Chondrocyte (in vitro differentiated cells): ENCODE data around the gene NUP133. TPM values are rescaled to one million over a fixed set of nuclear protein-coding genes. Genes with fewer than 3 reads are reported as not detected.
A peak's percentile ranks its signal among the peaks of the same experiment; 100 is the strongest.
"Not testable (repeated sequence)": the region's sequence is repeated elsewhere in the genome, so short reads cannot be mapped to it uniquely, and the experiment has no call there.

Source experiments
- DNase-seq: peaks from one replicate; pipeline ENCODE4 v3.0.0; 2021; ENCODE audit warnings: mixed read lengths, low spot score
- H3K27ac Mint-ChIP-seq: one replicate; pipeline ENCODE4 v1.8.0; 2021; ENCODE audit warnings: mild to moderate bottlenecking, moderate library complexity, mixed read lengths; ENCODE audit not compliant: unreplicated experiment
- H3K27me3 Mint-ChIP-seq: 2 replicates; pipeline ENCODE4 v1.8.0; 2021; ENCODE audit warnings: low read depth, mixed read lengths
- H3K36me3 Mint-ChIP-seq: 2 replicates; pipeline ENCODE4 v1.8.0; 2021; ENCODE audit warnings: low read depth, mixed read lengths
- H3K4me1 Mint-ChIP-seq: 2 replicates; pipeline ENCODE4 v1.8.0; 2021; ENCODE audit warnings: low read depth, mild to moderate bottlenecking, mixed read lengths
- H3K4me3 Mint-ChIP-seq: one replicate; pipeline ENCODE4 v1.8.0; 2021; ENCODE audit warnings: mild to moderate bottlenecking, moderate library complexity, mixed read lengths; ENCODE audit not compliant: unreplicated experiment
- H3K9me3 Mint-ChIP-seq: 2 replicates; pipeline ENCODE4 v1.8.0; 2021; ENCODE audit warnings: low read depth, mixed read lengths
- CTCF ChIP-seq: fragments of 200-600 bp; sonication (generic); IDR thresholded peaks from 2 replicates; pipeline ENCODE4 v1.5.0; 2021; ENCODE audit warnings: antibody characterized with exemption, mild to moderate bottlenecking, moderate library complexity
- total RNA-seq: library from RNA; stranded (reverse); gene quantifications from 3 replicates; pipeline ENCODE4 v1.2.1, GENCODE V29; 2021

Gene NUP133
- total RNA-seq, 1 donor from 2014 or later: 30.7 TPM

- DNase-seq: no peak
- H3K4me3 Mint-ChIP-seq: peak overlapping the region; percentile 63
- no peaks in the 10 kb centered on the region for H3K9me3 Mint-ChIP-seq
- peaks cover 14% of the 10 kb centered on the region for H3K27me3 Mint-ChIP-seq
- H3K27ac Mint-ChIP-seq: no peak overlapping the region
- H3K36me3 Mint-ChIP-seq: no peaks in the 10 kb centered on the region
- peaks cover 51% of the 10 kb centered on the region for H3K4me1 Mint-ChIP-seq
- peak; percentile 47 for TF ChIP-seq CTCF
Observed at GRCh38 chr1:229407206-229408026, 100.7 kb downstream of the NUP133 start.

- H3K27ac Mint-ChIP-seq: no peak overlapping the region
- peak overlapping the region; percentile 63 for H3K4me3 Mint-ChIP-seq
- no peaks in the 10 kb centered on the region for H3K36me3 Mint-ChIP-seq
- H3K4me1 Mint-ChIP-seq: peaks cover 48% of the 10 kb centered on the region
- no peak for TF ChIP-seq CTCF
- no peak for DNase-seq
- no peaks in the 10 kb centered on the region for H3K9me3 Mint-ChIP-seq
- peaks cover 18% of the 10 kb centered on the region for H3K27me3 Mint-ChIP-seq
Observed at GRCh38 chr1:229406798-229407197, 101.3 kb downstream of the NUP133 start.

DNA sequence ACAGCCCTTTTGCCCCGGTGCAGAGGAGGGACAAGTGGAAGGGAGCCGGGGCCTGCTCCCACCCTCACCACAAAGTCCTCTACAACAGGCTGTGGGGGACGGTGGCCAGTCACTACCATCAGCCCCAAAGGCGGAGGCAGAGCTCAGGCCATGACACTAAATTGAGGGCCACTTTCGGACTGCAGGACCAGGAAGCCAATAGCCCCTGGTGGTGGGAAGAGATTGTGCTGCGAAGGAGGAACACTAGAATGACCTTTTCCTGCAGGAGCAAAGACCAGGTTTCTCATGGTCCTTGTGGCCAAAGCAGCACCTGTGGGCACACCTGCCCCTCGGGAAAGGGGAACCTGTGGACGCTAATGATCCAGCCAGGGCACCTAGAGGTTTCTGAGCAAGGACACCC lies 104.6 kb downstream of the NUP133 start:
- no peak for DNase-seq
- peaks cover 27% of the 10 kb centered on the region for H3K27me3 Mint-ChIP-seq
- peaks cover 18% of the 10 kb centered on the region for H3K4me1 Mint-ChIP-seq
- no peak overlapping the region for H3K4me3 Mint-ChIP-seq
- H3K36me3 Mint-ChIP-seq: peaks cover under 1% of the 10 kb centered on the region
- no peak overlapping the region for H3K27ac Mint-ChIP-seq
- TF ChIP-seq CTCF: no peak
- H3K9me3 Mint-ChIP-seq: no peaks in the 10 kb centered on the region

DNA sequence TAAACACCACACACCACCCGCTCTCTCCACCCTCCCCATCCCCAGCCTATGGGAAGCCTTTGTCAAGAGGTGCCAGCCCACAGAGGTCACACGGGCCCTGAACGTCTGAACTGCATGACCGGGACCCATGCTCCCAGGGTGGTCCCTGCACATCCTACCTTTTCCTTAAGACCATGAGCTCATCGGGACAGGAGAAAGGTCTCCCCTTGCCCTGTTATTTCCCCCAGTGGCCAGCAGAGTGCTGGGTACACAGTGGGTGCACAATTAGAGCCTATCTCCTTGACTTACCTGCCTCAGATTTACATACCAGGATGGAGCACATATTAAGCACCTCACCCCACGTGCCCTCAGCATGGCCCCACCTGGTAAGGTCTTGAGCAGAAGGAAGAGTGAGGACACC lies 105.1 kb downstream of the NUP133 start:
- Mint-ChIP-seq H3K36me3 (peaks cover 2% of the 10 kb centered on the region), H3K4me3 (no peak overlapping the region), H3K9me3 (no peaks in the 10 kb centered on the region), H3K4me1 (peaks cover 12% of the 10 kb centered on the region), H3K27me3 (peaks cover 27% of the 10 kb centered on the region), H3K27ac (no peak overlapping the region)
- DNase-seq: no peak
- no peak for TF ChIP-seq CTCF

DNA sequence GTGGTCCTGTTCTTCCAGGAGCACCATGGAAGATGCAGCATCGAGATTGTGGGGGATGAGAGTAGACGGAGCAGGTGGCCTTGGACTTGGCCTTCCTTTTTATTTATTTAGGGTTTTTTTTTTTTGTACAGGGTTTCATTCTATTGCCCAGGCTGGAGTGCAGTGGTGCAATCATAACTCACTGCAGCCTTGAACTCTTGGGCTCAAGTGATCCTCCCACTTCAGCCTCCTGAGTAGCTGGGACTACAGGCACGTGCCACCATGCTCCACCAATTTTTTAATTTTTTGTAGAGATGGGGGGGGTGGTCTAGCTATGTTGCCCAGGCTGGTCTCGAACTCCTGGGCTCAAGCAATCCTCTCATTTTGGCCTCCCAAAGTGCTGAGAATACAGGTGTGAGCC lies 105.8 kb downstream of the NUP133 start:
- DNase-seq, H3K4me3 Mint-ChIP-seq, H3K9me3 Mint-ChIP-seq, H3K4me1 Mint-ChIP-seq, H3K36me3 Mint-ChIP-seq, H3K27ac Mint-ChIP-seq: not testable (repeated sequence)
- H3K27me3 Mint-ChIP-seq: peaks cover 27% of the 10 kb centered on the region

- TF ChIP-seq CTCF: no peak
- Mint-ChIP-seq H3K27me3 (peaks cover 16% of the 10 kb centered on the region), H3K9me3 (no peaks in the 10 kb centered on the region), H3K27ac (no peak overlapping the region), H3K36me3 (peaks cover 2% of the 10 kb centered on the region), H3K4me3 (no peak overlapping the region), H3K4me1 (no peaks in the 10 kb centered on the region)
- no peak for DNase-seq
Observed at GRCh38 chr1:229397762-229398161, 110.4 kb downstream of the NUP133 start.
